DMS 273 treated with DMSO at 0.1 percent for 48 hours (cell line): ENCODE results near the gene STARD8.
"Not testable (repeated sequence)": the region's sequence is repeated elsewhere in the genome, so short reads cannot be mapped to it uniquely, and the experiment has no call there.

Source experiments
- DNase-seq: peaks from one replicate; lab custom pipeline; 2025; lab: John Stamatoyannopoulos, UW

The STARD8 gene

DNA sequence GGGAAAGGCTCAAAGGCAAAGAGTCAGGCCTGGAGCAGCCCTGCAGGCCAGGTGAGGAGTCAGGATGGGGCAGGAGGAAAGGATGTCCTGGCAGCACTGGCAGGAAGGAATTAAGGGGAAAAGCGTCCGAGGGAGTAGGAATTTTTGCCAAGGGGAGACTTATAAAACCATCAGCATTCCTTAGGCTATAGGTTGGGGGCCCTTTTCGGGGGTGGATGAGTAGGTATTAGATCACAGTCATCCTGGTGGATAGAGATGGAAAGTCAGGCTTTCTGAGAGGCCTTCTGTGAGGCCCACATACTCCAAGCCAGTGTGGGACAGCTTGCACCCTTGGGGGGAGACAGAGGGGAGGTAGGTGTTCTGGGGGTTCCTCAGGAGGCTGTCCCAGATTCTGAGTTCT is 12.3 kb downstream of the STARD8 start:
- no peak for DNase-seq

DNA sequence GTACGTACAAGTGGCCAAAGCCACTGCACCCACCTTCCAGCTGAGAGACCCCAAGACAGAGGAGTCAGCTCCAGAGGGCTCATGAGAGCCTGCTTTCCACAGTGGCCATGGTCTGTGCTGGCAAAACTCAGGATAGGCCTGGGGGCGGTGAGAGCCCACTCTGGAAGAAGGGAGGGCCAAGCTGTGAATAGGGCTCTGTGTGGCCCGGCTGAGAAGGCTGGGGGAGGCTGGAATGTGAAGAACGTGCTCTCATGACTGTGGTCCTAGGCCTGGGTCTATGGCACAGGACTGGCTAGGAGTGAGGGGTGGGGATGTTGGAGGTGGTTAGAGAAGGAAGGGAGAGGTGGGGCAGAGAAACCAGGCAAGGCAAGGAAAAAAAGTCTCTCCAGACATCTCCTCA is 13.3 kb downstream of the STARD8 start:
- no peak for DNase-seq

DNA sequence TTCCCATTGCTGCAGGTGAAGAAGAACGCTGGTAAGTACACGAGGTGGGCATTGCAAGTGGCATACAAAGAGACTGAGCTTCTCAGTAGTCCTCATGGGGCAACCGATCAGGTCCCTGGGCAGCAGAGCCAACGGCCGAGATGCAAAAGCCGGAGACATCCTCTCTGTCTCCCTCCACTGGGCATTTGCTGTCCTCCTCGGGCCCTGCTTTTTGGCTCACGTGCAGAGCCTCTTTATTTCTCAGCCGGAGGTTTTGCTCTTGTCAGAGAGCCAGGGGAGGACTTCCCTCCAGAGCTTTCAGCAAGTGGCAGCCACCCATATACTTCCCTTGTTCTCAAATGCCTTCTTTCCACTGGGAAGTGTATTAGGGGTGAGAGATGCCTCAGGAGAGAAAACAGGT is 18.0 kb downstream of the STARD8 start:
- DNase-seq: no peak

DNA sequence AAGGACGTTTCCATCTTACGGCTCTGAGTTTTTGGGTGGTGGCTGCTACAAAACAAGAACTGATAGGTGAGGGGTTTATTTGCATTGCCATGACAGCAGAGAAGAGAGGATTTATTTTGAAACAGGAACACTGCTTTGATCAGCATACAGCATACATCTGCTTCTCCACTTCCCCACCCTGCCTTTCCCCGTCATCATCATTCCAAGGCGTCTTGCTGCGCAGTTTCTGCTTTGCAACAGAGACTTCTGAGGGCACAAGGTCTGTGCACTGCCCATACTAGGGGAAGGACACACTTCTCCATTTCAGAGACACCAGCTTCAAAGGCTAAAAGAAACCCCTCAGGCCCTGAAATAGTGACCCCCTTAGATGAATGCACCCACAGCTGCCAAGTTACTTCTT is 19.1 kb downstream of the STARD8 start:
- DNase-seq: no peak

DNA sequence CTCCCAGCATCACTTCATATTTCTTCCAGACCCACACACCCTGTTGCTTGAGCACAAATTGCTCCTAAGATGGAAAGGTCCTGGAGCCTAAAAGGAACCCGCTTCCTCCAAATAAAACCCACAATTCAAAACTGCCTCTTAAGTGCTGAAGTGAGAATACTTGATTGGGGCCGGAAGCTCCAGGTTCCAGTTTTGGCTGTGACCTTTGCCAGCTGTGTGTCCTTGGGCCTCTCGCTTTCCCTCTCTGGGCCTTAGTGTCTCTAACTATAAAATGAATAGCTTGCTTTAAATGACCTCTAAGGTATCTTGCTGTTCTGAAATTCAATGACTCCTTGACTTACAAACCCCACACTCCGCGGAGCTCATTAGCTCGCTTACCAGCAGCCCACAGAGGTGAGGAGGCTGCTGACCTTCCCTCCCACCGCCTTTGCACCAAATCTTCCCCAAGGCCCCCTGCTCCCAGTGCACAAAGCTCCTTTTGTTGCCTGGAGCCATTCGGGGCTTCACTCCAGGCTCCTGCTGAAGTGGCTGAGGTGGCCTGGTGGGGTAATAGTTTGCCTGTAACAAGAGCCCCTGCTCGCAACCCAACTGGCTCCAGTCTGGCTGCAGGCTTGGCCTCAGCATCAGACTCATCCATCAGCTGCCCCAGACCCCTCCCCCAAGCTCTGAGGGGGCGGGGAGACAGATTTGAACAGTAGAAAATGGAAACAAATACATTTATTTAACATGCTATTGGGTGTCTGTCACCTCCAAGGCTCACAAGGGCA is 21.8 kb downstream of the STARD8 start:
- no peak for DNase-seq

DNA sequence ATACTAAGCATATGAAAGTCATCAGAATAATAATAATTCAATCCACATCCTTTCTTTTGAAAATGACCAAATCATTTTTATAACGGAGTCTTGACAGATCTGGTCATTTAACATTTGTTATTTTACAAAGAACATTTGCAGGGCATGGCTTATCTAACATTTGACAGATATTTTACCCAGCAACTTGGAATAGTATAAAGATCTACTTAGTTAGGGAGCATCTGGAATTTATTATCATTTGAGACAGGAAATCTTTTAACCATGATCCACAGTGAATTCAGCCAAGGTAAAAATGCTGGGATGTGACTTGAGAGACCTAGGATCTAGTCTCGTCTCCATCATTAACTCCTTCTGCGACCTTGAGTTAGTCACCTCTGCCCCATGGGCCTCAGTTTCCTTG is 22.4 kb downstream of the STARD8 start:
- DNase-seq: no peak

DNA sequence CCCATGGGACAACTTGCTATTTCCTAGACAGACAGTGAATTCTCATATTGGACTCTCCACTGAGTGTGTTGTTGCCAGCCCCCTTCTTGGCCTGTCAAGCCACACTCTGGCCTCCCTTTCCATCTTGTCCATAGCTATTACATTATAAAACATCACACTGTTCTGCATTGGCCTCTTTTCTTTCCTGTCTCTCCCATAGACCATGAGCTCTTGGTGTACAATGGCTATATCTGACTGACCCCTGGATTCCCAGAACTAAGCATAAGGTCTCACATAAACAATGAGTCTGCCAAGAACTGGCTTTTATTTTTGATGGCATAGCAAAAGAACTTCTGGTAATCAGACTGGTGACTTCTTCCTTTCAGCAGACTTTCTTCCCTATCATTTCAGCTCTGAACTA is 23.8 kb downstream of the STARD8 start:
- DNase-seq: no peak

DNA sequence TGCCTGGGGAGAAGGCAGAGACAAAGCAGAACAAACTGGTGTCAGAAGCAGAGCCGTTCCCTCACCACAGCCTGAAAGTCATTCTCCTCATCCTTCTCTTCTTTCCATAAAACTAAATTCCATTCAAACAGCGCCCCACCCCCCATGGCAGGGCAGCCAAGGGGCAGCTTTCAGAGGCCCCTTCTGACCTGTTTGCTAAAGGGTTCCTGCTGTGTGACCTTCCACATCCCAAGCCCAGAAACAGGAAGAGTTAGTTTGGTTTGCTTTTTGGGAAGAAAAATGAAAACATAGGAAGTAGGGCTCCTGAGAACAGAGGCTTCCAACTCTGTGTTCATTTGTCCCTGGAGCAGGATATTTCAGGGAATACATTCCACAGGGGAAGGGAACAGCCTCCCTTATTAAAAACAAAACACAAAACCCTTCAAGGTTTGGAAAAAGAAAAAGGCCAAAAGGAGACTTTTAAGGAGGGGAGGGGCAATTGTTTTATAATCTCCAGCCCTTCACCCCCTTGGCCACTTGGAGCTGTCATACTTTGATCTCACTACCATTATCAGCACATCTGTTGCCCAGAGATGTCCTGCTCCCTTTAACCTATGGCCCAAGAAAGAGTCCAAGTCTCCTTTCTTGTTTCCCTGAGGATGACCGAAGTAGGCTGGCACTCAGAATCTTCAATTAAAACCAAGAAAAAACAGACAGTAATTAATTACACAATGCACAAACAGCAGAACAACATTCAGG is 25.3 kb downstream of the STARD8 start:
- DNase-seq: no peak

DNA sequence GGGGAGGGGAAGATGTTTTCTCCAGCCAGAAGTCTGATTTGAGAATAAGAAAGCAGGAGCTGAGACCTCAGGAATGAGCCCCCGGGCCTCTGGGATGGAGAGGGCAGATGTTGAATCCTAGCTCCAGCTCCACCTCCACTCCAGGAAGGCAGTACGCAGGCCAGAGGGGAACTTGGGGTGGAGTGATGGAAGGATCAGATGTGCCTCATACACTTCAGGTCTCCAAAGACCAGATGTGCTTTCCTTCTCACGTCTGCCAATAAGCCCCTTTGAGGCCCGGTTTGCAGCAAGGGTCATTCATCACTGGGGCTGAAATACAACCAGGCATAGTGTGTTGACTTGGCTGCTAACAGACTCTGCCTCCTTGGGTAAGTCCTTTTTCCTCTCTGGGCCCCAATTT is 28.1 kb downstream of the STARD8 start:
- DNase-seq: no peak

DNA sequence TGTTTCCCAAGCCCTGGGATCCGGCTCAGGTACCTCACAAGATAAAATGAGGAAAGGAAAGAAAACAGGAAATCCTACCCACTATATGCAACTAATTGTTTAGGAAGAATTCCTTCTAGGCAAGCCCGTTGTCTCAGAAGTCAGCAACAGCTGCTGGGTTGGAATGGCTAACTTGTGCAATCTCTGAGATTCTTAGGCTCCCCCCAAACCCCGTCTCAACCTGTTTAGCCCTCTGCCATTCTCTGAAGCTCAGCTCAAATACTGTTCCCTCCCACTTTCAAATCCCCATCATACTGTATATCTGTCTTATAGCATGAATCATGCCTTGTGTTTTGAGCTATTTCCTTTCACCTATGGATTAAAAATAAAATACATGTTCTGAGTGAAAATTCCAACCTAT is 28.9 kb downstream of the STARD8 start:
- DNase-seq: no peak

DNA sequence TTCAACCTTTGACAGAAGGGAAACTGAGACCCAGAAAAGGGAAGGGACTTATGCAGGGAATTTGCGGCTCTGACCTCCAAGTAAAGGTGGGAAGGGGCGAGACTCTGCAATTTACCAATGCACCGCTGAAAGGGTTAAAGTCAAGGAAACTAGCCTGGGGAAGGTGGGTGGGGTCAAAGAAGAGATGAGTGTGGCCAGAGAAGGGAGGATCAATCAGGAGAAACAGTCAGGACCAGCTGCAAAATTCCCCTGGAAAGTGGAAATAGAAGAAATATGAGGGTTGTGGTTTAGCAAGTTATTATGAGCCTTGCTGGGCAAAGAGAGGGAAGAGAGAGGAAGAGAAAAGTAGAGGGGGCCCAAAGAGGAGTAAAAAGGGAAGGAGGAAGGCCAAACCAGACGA is 30.5 kb downstream of the STARD8 start:
- DNase-seq: no peak

DNA sequence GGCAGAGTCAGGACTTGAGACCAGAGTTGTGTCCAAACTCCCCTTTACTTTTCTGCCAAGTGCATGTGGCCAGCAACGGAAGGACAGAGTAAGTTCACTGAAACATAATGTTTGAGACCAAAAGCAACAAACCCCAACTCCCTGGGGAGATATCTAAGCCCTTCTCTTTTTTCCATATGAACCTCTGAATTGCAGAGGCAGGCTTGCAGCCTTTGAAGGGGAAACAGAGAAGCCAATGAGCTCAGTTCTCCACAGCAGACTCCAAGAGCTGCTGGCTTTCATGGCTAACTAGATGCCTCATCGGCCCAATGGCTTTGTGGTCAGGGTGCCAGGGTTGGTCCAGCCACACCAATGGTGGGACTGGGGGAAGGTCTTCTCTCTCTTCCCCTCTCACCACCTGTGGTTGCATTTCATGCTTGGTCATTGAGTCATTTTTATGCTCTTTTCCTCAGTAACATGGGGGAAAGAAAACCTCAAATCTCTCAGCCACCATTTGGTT is 34.0 kb downstream of the STARD8 start:
- no peak for DNase-seq

DNA sequence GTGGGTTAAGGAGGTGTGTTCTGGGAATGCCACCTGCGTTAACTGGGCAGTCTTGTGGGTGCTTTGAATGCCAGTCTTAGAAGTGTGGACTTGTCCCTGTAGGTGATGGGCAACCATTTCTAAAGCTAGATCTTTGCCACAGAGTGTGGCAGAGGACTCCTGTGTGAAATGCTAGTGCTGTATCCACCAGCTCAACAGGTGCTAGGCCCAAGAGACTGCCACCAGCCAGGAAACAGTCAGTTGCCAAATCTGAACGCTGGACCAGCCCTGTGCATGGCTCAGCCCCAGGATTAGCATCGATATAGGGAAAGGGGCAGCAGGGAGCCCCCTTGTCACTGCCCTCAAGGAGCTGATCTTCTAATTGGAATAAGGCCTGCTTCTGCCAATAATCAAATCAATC is 35.3 kb downstream of the STARD8 start:
- DNase-seq: no peak

DNA sequence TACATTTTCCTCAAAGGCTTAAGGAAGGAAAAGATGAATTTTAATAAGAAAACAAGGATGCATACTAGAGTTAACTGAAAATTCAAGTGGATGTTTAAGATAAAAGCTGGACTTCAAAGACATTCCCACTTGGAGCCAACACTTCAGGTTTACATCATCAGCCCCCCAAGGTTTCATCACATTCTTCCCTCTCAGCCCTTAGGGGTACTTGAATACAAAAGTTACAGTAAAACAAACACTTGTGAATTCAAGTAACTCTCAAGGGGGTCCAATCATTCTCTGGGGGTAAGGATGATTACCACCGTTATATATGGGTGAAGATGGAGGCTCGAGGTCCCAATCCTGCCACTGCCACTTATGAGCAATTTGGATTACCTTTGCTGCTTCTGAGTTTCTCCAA is 36.1 kb downstream of the STARD8 start:
- DNase-seq: no peak

DNA sequence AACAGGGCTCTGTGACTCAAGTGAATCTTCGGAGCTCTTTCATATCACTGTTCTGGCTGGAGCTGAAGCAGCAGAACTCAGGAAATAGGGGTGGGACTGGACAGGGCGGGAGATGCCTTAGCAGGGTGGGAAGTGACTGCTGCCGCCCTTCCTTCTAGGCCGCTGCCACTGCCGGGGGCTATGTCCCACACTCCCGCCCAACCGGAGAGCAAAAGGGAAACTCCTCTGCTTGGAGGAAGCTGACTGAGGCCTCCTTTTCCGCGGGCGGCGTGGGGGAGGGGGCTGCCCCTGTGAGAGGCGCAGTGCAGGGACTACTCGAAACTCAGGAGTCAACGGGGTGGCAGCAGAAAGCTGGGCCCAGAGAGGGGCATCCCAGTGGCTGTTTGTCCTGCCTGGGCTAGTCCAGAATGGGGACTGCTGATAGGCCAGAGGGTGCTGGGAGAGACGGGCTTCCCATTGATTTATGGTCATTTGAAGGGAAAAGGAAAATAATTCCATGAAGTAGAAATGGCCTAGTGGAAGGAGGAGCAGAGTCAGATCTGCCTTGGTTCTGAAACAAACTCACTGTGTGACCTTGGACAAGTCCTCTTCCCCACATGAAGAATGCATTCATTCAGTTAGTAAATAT is 36.9 kb downstream of the STARD8 start:
- DNase-seq: no peak

DNA sequence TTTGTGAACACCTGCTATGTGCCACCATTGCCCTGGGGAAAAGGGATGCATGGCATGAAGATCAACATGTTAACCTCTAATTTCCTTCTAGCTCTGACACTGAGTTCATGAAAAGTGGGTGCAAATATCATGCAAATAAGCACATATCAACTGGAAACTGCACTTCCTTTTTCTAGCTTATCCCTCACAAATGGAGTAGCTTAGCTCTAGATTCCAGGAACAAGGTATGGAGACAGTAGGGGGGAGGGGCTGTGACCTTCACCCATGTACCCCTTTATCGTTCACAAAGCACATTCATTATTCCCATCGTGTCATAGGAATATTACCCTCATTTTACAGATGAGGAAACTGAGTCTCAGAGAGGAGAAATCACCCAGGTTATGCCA is 37.4 kb downstream of the STARD8 start:
- DNase-seq: no peak

DNA sequence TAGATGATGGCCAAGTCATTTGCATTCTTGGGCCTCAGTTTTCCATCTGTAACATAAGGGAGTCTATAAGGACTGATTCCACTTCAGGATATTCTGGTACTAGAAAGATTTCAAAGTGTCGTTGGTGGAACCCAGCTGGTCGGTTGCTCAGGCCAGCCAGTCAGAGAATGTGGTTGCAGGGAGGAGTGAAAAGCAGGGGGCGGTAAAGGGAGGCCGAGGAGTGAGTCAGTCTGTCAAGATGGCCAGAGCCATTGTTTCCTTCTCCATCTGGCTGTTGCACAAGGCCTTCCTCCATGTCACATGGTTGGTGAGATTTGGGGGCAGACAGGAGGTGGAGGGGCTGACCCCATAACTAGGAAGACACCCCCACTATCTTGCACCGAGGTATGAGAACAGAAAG is 38.2 kb downstream of the STARD8 start:
- DNase-seq: no peak

DNA sequence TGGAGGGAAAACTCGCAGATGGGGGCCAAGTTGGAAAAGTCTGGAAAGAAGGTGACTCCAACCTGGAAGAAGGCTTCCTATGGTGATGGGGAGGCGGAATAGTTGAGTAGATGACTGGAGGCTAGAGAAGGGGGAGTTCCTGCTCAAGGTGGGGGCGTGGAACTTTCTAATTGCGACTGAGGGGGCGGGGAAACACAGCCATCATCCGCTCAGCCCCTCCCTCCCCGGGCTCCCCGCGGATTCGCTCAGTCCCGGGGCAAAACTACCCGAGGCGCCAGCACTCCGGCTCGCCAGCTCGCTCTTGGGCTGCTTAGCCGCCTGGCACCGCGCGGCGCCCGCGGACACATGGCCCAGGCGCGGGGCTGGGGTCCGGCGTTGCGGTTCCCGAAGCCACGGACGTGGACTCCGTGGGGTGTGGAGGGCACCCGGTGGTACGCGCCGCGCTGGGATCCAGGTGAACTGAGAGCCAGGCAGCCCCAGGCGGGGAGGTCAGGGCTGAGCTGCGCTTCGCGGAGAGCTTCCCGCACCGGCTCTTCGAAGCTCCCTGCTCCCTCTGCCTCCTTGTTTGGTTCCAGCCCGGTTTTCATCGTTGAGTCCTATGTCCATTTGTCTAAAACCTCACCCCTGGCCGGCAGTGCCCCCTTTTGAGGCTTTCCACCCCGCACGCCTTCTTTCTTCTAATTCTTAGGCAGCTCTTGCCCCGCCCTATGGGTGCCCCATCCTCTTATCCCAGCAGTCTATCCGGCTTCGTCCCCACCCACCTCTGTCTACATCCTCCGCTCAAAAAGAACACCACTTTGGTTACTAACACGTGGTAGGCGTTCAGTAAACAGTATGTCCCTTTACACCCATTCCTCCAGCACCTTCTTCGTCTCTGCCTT is 38.9 kb downstream of the STARD8 start:
- no peak for DNase-seq

DNA sequence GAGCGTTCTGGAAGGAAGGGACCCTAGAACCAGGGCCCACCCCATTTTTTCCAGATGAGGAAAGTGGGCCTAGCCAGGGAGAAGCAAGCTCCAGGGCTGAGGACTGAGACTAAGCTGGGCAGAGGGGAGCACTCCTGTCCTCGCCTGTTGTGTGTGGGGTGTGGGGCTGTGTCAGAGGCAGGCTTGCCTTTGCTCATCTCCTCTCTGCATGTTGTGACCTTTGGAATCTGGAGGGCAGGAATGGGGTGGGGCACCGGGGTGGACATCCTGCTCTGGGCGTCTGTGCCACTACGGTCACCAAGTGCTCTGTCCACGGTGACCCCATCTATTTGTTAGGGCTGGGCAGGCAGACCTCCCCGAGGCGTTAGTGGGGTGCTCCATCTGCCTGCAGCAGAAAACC is 41.5 kb downstream of the STARD8 start:
- not testable (repeated sequence) for DNase-seq

DNA sequence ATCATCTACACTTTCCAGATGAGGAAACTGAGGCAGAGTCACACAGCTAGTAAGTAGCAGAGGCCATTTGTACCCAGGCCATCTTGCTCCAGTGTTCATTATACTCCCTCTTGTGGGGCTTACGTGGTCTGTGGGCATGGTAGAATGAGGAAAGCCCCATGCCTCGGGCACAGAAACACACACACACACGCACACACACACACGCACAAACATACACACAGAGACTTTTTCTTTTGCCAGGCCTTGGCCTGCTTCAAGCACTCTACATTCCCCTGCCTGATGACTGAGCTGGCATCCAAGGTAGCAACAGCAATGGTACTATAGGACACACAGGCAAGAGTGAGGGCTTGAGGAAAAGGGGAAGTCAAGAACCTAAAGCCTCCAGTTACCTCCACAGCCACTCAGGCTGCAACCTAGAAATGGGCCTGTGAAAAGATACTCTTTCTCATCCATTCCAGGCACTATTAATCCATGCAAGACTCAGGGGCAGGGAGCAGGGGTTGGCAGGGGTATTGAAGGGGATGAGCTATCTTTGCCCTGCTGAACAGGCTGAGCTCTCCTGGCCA is 43.6 kb downstream of the STARD8 start:
- no peak for DNase-seq

DNA sequence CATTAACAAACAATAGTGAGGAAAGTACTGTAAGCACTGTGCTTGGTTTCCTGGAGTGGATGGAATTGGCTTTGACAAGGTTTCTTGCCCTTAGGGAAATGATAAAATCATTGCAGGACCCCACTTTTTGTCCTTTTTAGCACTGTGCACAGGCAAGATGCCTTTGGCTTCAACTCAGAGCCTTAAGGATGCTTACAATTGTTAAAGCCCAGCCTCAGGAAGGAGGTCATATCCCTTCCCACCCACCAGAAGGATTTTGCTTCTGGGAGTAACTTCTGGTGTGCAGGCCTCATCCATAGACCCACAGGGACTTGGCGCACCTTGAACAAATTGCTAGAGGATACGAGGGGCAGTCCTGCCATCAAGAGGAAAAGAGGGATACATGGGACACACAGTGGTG is 44.5 kb downstream of the STARD8 start:
- no peak for DNase-seq

DNA sequence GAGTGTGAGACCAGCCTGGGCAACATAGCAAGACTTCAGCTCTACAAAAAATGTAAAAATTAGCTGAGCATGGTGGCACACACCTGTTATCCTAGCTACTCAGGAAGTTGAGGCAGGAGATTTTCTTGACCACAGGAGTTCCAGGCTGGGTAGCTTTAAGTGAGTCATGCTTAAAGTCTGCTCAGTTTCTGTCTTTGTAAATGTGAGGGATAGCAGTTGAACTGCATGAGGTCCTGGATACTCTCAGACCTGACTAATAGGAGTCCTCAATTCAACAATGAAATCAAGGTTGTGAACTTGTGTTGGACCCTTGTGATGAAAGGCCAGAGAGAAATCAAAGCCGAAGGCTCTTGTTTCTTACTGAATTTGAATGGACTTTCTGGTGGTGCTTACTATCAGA is 45.2 kb downstream of the STARD8 start:
- DNase-seq: no peak
